Spinal cord (tissue), 10 donors: Measurements from ENCODE around the gene SNRNP40. TPM values are rescaled to one million over a fixed set of nuclear protein-coding genes. Genes with fewer than 3 reads are reported as not detected.
A peak's percentile ranks its signal among the peaks of the same experiment; 100 is the strongest.

Experiments
- DNase-seq, 6 donors: peaks; one replicate each; pipeline versions ENCODE4 v3.0.0 to v3.0.0-alpha.2; 2013 to 2015; ENCODE audit warnings: low spot score in 6 of 6, low read depth in 4 of 6
- H3K27ac ChIP-seq: one replicate; pipeline ENCODE4 v1.5.1; 2013; ENCODE audit warnings: low read depth, low read length, control low read depth
- H3K27me3 ChIP-seq: one replicate; pipeline ENCODE4 v1.6.1; 2013; ENCODE audit warnings: low read length; ENCODE audit not compliant: control insufficient read depth, insufficient read depth
- H3K36me3 ChIP-seq: one replicate; pipeline ENCODE4 v1.6.1; 2013; ENCODE audit warnings: low read length; ENCODE audit not compliant: control insufficient read depth, insufficient read depth
- H3K4me1 ChIP-seq: one replicate; pipeline ENCODE4 v1.6.1; 2013; ENCODE audit warnings: low read length; ENCODE audit not compliant: control insufficient read depth, insufficient read depth
- H3K4me3 ChIP-seq: one replicate; pipeline ENCODE4 v1.5.1; 2013; ENCODE audit warnings: low read depth, low read length, control low read depth
- H3K9me3 ChIP-seq: one replicate; pipeline ENCODE4 v1.6.1; 2013; ENCODE audit warnings: low read length; ENCODE audit not compliant: control insufficient read depth, insufficient read depth
- WGBS: methylation state at CpG from one replicate; pipeline ENCODE4 v1.1.5; 2013; ENCODE audit warnings: missing lambda C conversion rate; ENCODE audit not compliant: insufficient coverage; 5-methylcytosine and 5-hydroxymethylcytosine counted together
- polyA plus RNA-seq, 2 donors: library from polyadenylated mRNA; unstranded; fragments of 120-200 nt; gene quantifications; one replicate each; pipeline ENCODE4 v1.2.1, GENCODE V29; 2013; ENCODE audit not compliant: insufficient read length in 2 of 2
- total RNA-seq, 2 donors: library from RNA; depleted of rRNA in 1 of 2; stranded (reverse); fragments of 120-200 nt in 1 of 2; fragments of >200 nt in 1 of 2; gene quantifications; one replicate each; pipeline versions ENCODE4 v1.2.3 to v1.2.4, GENCODE V29; 2013 to 2014
- donor health status: healthy.

The SNRNP40 gene
- total and polyA plus RNA-seq, 4 donors = 44.1 to 81.9 (median 64.1) TPM

DNA sequence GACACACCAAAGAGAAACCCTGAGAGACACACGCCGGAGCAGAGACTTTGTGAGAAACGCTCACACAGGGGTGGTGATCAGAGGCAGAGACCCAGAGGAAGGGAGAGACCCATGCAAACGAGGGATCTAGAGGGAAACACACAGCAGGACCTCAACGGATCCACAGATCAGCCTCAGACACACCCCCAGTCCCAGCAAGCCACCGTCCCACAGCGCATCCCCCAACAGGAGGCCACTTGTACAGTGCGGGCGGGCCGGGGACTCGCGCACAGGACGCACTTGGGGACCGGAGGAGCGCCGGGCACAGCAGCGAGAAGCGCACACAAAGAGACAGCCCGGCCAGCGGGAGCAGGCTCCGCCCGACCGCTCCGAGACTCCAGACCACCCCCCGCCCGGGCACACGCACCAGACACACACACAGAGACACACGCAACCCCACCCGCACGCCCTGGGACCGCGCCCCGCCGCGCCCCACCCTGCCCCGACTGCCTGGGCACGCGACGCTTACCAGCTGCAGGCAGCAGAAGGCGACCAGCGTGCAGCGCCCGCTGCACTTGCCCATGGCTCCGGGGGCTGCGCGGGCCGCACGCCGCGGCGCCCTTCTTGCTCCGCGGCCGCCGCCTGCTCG is 57.5 kb downstream of the SNRNP40 start:
- WGBS = under 1% methylated on average over 56 of the region's 56 CpGs
- H3K36me3 ChIP-seq = no peaks in the 10 kb centered on the region
- H3K4me3 ChIP-seq = peak overlapping the region; percentile 43
- peak in 2 of 6 donors; percentile 83 to 84 for DNase-seq
- H3K27me3 ChIP-seq = peaks cover 17% of the 10 kb centered on the region
- H3K9me3 ChIP-seq = no peaks in the 10 kb centered on the region
- H3K4me1 ChIP-seq = peaks cover 27% of the 10 kb centered on the region
- H3K27ac ChIP-seq = no peak overlapping the region

- Histone ChIP-seq H3K4me1 (peaks cover 32% of the 10 kb centered on the region), H3K27ac (no peak overlapping the region), H3K9me3 (no peaks in the 10 kb centered on the region), H3K36me3 (no peaks in the 10 kb centered on the region), H3K4me3 (peak overlapping the region; percentile 43), H3K27me3 (peaks cover 17% of the 10 kb centered on the region)
- no peak for DNase-seq
- 20% methylated on average over 4 of the region's 4 CpGs for WGBS
Measured at GRCh38 chr1:31238612-31238985, 58.0 kb downstream of the SNRNP40 start.

DNA sequence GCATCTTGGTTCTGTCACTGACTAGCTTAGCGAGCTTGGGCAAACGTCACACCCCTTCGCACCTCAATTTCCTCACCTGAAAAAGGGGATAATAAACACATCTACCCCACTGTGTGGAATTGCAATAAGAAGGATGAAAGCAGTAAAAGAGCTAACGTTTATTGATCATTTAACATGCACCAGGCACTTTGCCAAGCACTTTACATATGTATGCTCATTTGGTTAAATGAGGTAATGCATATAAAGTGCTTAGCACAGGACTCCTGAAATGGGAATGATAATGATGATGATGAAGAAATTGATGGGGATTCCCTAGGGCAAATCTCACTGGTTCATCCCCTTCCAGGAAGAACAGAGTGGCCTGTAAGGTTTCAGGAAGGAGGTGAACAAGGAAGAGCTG is 61.7 kb downstream of the SNRNP40 start:
- Histone ChIP-seq H3K27me3 (peaks cover 9% of the 10 kb centered on the region), H3K9me3 (no peaks in the 10 kb centered on the region), H3K36me3 (no peaks in the 10 kb centered on the region), H3K27ac (no peak overlapping the region), H3K4me1 (peaks cover 30% of the 10 kb centered on the region), H3K4me3 (no peak overlapping the region)
- WGBS = no CpG with 5 or more reads among the region's 4 CpGs
- DNase-seq = peak in 1 of 6 donors; percentile 89

DNA sequence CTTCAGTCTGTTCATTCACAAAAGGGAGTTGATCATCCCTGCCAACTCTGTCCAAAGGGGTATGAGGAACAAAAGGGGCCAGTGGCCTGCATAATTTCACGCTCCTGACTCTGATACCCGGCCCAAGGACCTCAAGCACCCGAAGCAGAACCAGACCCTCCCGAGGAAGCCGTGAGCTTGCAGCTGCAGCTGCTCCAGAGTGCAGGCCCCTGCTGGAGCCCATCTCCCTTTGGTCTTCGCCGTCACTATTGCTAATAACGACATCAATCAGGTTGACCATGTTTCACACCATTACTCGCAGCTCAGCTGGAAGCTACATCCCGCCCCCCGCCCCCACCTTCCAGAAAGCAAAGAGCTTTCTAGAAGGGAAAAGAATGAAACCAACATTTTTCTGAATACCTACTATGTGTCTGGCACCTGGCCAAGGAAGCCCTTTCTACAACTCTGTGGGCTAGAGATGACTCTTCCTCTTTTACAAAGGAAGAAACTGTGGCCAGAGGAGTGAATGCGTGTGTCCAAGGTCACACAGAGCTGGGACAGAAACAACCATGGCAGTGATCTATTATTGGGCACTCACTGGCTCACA is 62.4 kb downstream of the SNRNP40 start:
- Histone ChIP-seq H3K4me3 (no peak overlapping the region), H3K27ac (no peak overlapping the region), H3K4me1 (peaks cover 36% of the 10 kb centered on the region), H3K27me3 (peaks cover 9% of the 10 kb centered on the region), H3K36me3 (no peaks in the 10 kb centered on the region), H3K9me3 (no peaks in the 10 kb centered on the region)
- WGBS = 31% methylated on average over 6 of the region's 12 CpGs
- DNase-seq = peak in 1 of 6 donors; percentile 70

DNA sequence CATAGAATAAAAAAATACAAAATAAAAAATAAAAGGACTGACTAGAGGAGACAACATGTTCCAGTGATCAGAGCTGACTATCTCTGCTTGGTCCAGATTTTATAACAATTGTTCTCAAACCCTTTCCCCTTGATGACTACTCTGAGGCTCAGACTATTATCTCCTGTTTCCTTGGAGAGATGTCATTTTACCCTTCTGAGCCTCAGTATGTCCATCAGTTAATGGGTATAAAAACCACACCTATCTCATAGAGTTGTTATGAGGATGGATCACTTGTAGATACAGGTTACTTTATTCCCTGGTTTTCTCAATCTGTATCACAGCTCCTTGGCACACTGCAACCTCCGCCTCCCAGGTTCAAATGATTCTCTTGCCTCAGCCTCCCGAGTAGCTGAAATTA is 63.9 kb downstream of the SNRNP40 start:
- H3K27ac ChIP-seq = no peak overlapping the region
- no peaks in the 10 kb centered on the region for H3K36me3 ChIP-seq
- DNase-seq = no peak
- peaks cover 3% of the 10 kb centered on the region for H3K27me3 ChIP-seq
- peaks cover 33% of the 10 kb centered on the region for H3K4me1 ChIP-seq
- H3K4me3 ChIP-seq = no peak overlapping the region
- no CpG with 5 or more reads among the region's 2 CpGs for WGBS
- no peaks in the 10 kb centered on the region for H3K9me3 ChIP-seq

DNA sequence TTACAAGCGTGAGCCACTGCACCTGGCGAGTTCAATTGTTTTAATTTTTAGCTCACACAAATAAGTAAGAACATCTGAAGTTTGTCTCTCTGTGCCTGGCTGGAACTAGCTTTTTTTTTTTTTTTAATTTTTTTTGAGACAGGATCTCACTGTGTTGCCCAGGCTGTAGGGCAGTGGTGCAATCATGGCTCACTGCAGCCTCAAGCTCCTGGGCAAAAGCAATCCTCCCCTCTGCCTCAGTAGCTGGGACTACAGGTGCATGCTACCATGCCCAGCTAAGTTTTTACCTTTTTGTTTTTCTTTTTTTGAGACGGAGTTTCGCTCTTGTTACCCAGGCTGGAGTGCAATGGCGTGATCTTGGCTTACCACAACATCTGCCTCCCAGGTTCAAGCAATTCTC is 64.8 kb downstream of the SNRNP40 start:
- no peaks in the 10 kb centered on the region for H3K9me3 ChIP-seq
- H3K27me3 ChIP-seq = peaks cover 3% of the 10 kb centered on the region
- no peak for DNase-seq
- H3K36me3 ChIP-seq = no peaks in the 10 kb centered on the region
- peaks cover 40% of the 10 kb centered on the region for H3K4me1 ChIP-seq
- H3K27ac ChIP-seq = no peak overlapping the region
- H3K4me3 ChIP-seq = no peak overlapping the region
- 100% methylated on average over 3 of the region's 5 CpGs for WGBS

GRCh38 chr1:31230378-31230777 is 66.2 kb downstream of the SNRNP40 start:
- H3K4me3 ChIP-seq = no peak overlapping the region
- H3K36me3 ChIP-seq = no peaks in the 10 kb centered on the region
- WGBS = 55% methylated on average over 3 of the region's 3 CpGs

GRCh38 chr1:31228986-31229385 is 67.6 kb downstream of the SNRNP40 start:
- no peaks in the 10 kb centered on the region for H3K27me3 ChIP-seq
- H3K9me3 ChIP-seq = no peaks in the 10 kb centered on the region
- H3K27ac ChIP-seq = no peak overlapping the region
- DNase-seq = no peak
- no peaks in the 10 kb centered on the region for H3K36me3 ChIP-seq
- no peak overlapping the region for H3K4me3 ChIP-seq
- peaks cover 43% of the 10 kb centered on the region for H3K4me1 ChIP-seq

More at GRCh38 chr1:31230378-31230777, 66.2 kb downstream of the SNRNP40 start:
- Histone ChIP-seq H3K27ac (no peak overlapping the region), H3K4me1 (peaks cover 38% of the 10 kb centered on the region), H3K27me3 (no peaks in the 10 kb centered on the region), H3K9me3 (no peaks in the 10 kb centered on the region)
- DNase-seq = no peak

DNA sequence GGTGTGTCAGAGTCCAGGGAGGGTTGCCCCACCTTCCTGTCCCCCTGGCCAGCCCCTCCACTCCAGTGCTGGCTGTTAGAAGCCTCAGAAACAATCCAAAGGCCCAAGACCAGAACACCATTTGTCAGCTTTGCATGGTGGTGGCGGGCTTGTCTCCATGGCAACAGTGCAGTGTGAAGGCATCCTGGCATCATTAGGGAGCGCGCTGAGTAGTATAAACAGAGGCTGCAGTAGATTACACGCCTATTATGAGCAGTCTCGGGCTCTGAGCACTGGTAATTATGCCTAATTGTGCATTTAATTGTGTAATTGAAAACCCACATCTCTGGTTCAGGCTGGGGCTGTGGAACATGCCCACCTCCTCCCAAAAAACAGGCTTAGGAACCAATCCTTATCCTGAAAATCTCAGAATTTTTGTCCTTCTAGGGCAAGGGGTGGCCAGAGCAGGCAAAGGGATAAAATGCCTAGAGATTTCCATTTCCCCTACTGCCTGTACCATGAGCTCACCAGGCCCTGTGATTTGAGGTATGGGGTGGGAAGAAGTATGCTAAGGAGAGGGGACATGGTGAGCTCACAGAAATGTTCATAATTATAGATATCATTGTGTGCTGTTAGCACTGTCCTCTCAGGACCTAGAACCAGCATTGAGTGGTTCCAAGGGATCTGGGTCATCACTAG is 68.6 kb downstream of the SNRNP40 start:
- peak; percentile 54 to 99 (median 84) for DNase-seq
- Histone ChIP-seq H3K4me3 (no peak overlapping the region), H3K36me3 (no peaks in the 10 kb centered on the region), H3K27ac (no peak overlapping the region), H3K9me3 (no peaks in the 10 kb centered on the region), H3K27me3 (no peaks in the 10 kb centered on the region), H3K4me1 (peaks cover 44% of the 10 kb centered on the region)
- 0% methylated on average over 4 of the region's 5 CpGs for WGBS

GRCh38 chr1:31224068-31224467 is 72.5 kb downstream of the SNRNP40 start:
- Histone ChIP-seq H3K4me3 (no peak overlapping the region), H3K4me1 (peaks cover 37% of the 10 kb centered on the region), H3K27me3 (no peaks in the 10 kb centered on the region), H3K36me3 (no peaks in the 10 kb centered on the region), H3K9me3 (no peaks in the 10 kb centered on the region), H3K27ac (no peak overlapping the region)
- WGBS = 30% methylated on average over 7 of the region's 9 CpGs
- DNase-seq = peak in 1 of 6 donors; percentile 78
